ENCODE results near the gene CDH12. TPM values are rescaled to one million over a fixed set of nuclear protein-coding genes. Genes with fewer than 3 reads are reported as not detected.

Gene CDH12
- total and polyA plus RNA-seq, 4 donors = 0.02 to 3.7 (median 0.31) TPM; not detected in 1

DNA sequence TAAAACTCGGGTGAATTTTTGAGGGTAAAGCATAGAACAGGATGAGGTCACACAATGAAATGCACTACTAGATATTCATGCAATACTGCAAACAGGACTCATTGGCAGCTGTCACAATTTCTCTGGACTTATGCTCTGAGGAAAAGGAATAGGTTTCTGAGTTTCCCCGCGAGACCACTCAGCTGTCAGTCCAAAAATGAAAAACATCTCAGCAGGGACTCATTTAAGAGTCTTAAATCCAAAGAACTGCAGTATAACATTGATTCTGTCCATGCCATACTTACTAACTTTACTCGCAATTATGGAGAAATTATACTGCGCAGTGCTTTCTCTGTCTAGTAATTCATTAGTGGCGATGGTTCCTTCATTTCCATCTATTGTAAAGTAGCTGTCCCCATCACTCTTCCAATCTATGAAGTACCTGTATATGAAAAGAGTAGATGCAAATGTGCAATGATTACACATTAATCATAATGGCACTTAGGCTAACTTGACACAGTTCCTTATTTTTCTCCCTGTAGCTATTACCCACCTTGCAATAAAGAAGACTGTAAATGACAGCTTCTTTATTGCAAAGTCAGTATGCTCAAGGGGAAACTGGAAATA is 1070.0 kb downstream of the CDH12 start:
- TF ChIP-seq CTCF (IDR thresholded peaks at IDR 0.05; ENCODE audit: control extremely low read depth, extremely low read depth) = no peak
- Histone ChIP-seq H3K4me3 (no peak overlapping the region), H3K36me3 (ENCODE audit: control insufficient read depth in 4 of 4, insufficient read depth in 4 of 4, low read length in 4 of 4) (no peaks in the 10 kb centered on the region), H3K27me3 (ENCODE audit: control insufficient read depth in 3 of 3, insufficient read depth in 3 of 3, low read length in 2 of 3) (no peaks in the 10 kb centered on the region), H3K27ac (ENCODE audit: low read depth in 1 of 2, low read length in 1 of 2) (no peak overlapping the region), H3K9me3 (ENCODE audit: control insufficient read depth in 4 of 4, insufficient read depth in 3 of 4, low read length in 3 of 4) (no peaks in the 10 kb centered on the region), H3K4me1 (ENCODE audit: control insufficient read depth in 5 of 5, insufficient read depth in 5 of 5, low read length in 5 of 5) (no peaks in the 10 kb centered on the region), H3K9ac (ENCODE audit: insufficient read depth in 1 of 2, low read length in 2 of 2) (no peak overlapping the region)
- DNase-seq = no peak
- 88 to 89% methylated on average over 6 of the region's 6 CpGs for WGBS, 2 donors
- no peak for ATAC-seq (ENCODE audit: insufficient read depth, low FRiP score)

DNA sequence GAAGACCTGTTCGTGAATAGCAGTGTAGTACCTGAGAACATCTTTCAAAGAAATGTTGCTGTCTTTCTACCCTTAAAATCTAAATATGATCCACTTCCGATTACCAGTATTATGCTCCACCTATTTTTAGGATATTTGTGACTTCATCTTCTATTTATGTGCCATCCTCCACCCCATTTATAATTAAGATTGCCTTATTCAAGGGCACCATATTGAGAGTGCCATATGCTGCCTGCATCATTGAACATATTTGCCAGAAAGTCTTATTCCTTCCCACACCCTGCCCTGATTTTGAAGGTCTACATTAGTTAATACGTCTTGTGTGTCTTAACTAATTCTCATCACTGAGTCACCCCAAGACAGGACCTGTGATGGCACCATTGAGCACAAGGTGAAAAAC is 1076.7 kb downstream of the CDH12 start:
- DNase-seq (no peak), ATAC-seq (ENCODE audit: insufficient read depth, low FRiP score) (no peak)
- 85 to 86% methylated on average over 3 of the region's 3 CpGs for WGBS, 2 donors
- Histone ChIP-seq H3K27ac (ENCODE audit: low read depth in 1 of 2, low read length in 1 of 2) (no peak overlapping the region), H3K27me3 (ENCODE audit: control insufficient read depth in 3 of 3, insufficient read depth in 3 of 3, low read length in 2 of 3) (no peaks in the 10 kb centered on the region), H3K4me3 (no peak overlapping the region), H3K9me3 (ENCODE audit: control insufficient read depth in 4 of 4, insufficient read depth in 3 of 4, low read length in 3 of 4) (peaks cover 0 to 2% (median 0%) of the 10 kb centered on the region in 4 donors), H3K36me3 (ENCODE audit: control insufficient read depth in 4 of 4, insufficient read depth in 4 of 4, low read length in 4 of 4) (no peaks in the 10 kb centered on the region), H3K9ac (ENCODE audit: insufficient read depth in 1 of 2, low read length in 2 of 2) (no peak overlapping the region), H3K4me1 (ENCODE audit: control insufficient read depth in 5 of 5, insufficient read depth in 5 of 5, low read length in 5 of 5) (no peaks in the 10 kb centered on the region)
- TF ChIP-seq CTCF (IDR thresholded peaks at IDR 0.05; ENCODE audit: control extremely low read depth, extremely low read depth) = no peak

DNA sequence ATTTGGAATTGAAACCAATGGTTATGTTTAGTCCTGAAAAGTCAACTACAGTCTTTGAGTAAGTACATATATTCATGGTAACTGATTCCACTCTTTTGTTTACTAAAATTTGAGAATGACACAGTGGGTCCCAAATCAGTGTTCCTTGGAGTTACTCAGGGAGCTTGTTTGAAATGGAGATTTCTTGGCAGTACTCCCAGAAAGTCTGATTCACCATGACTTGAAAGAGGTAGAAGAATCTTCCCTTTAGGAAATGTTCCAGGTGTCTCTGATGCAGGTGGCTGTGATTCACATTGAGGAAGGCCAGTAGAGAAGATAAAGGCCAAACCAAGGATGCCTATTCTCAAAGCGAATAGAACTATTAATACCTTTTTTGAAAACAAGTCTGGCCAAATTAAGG is 1078.3 kb downstream of the CDH12 start:
- no peaks in the 10 kb centered on the region for H3K27me3 ChIP-seq (ENCODE audit: control insufficient read depth in 3 of 3, insufficient read depth in 3 of 3, low read length in 2 of 3)
- peaks cover 0 to 2% (median 0%) of the 10 kb centered on the region in 4 donors for H3K9me3 ChIP-seq (ENCODE audit: control insufficient read depth in 4 of 4, insufficient read depth in 3 of 4, low read length in 3 of 4)
- no peak for DNase-seq
- no peak overlapping the region for H3K27ac ChIP-seq (ENCODE audit: low read depth in 1 of 2, low read length in 1 of 2)
- no peak for TF ChIP-seq CTCF (IDR thresholded peaks at IDR 0.05; ENCODE audit: control extremely low read depth, extremely low read depth)
- no peak for ATAC-seq (ENCODE audit: insufficient read depth, low FRiP score)
- no peak overlapping the region for H3K9ac ChIP-seq (ENCODE audit: insufficient read depth in 1 of 2, low read length in 2 of 2)
- H3K4me1 ChIP-seq (ENCODE audit: control insufficient read depth in 5 of 5, insufficient read depth in 5 of 5, low read length in 5 of 5) = no peaks in the 10 kb centered on the region
- 90 to 96% methylated on average over 1 of the region's 1 CpG for WGBS, 2 donors
- H3K4me3 ChIP-seq = no peak overlapping the region
- no peaks in the 10 kb centered on the region for H3K36me3 ChIP-seq (ENCODE audit: control insufficient read depth in 4 of 4, insufficient read depth in 4 of 4, low read length in 4 of 4)

DNA sequence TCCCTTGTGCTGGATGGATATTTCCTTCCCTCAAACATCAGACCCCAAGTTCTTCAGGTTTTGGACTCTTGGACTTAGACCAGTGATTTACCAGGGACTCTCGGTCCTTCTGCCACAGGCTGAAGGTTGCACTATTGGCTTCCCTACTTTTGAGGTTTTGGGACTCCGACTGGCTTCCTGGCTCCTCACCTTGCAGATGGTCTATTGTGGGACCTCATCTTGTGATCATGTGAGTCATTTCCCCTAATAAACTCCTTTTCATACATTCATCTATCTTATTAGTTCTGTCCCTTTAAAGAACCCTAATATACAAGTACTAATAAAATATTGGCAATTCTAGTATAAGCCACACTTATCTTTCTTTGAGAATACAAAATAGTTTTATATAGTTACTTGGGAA is 1078.9 kb downstream of the CDH12 start:
- Histone ChIP-seq H3K27me3 (ENCODE audit: control insufficient read depth in 3 of 3, insufficient read depth in 3 of 3, low read length in 2 of 3) (no peaks in the 10 kb centered on the region), H3K27ac (ENCODE audit: low read depth in 1 of 2, low read length in 1 of 2) (no peak overlapping the region), H3K4me3 (no peak overlapping the region), H3K9me3 (ENCODE audit: control insufficient read depth in 4 of 4, insufficient read depth in 3 of 4, low read length in 3 of 4) (peaks cover 0 to 2% (median 0%) of the 10 kb centered on the region in 4 donors), H3K9ac (ENCODE audit: insufficient read depth in 1 of 2, low read length in 2 of 2) (no peak overlapping the region), H3K36me3 (ENCODE audit: control insufficient read depth in 4 of 4, insufficient read depth in 4 of 4, low read length in 4 of 4) (no peaks in the 10 kb centered on the region), H3K4me1 (ENCODE audit: control insufficient read depth in 5 of 5, insufficient read depth in 5 of 5, low read length in 5 of 5) (no peaks in the 10 kb centered on the region)
- ATAC-seq (ENCODE audit: insufficient read depth, low FRiP score) (no peak), DNase-seq (no peak)
- no peak for TF ChIP-seq CTCF (IDR thresholded peaks at IDR 0.05; ENCODE audit: control extremely low read depth, extremely low read depth)
- 82 to 93% methylated on average over 2 of the region's 2 CpGs for WGBS, 2 donors

Measured in lung (tissue), 12 donors.